ENCODE data around the gene VPS16. TPM values are rescaled to one million over a fixed set of nuclear protein-coding genes. Genes with fewer than 3 reads are reported as not detected.

VPS16 gene
- total and polyA plus RNA-seq, 2 experiments from 2014 or later, result 24.2 to 35.2 TPM

- H3F3A ChIP-seq (ENCODE audit: insufficient read depth), result peaks cover 26% of the 10 kb centered on the region
- no peaks in the 10 kb centered on the region for H4K20me1 ChIP-seq (ENCODE audit: insufficient read depth)
- TF ChIP-seq EZH2phosphoT487 (IDR thresholded peaks at IDR 0.05; ENCODE audit: insufficient read depth, low read depth), result no peak
- TF ChIP-seq EZH2 (IDR thresholded peaks at IDR 0.05; ENCODE audit: insufficient read depth, poor library complexity, severe bottlenecking), result no peak
- H3K9me3 ChIP-seq (ENCODE audit: low read depth), result no peaks in the 10 kb centered on the region
- H2AFZ ChIP-seq, result peak overlapping the region; percentile 12; the same call in 1 of the 2 replicates
- no peaks in the 10 kb centered on the region for H3K36me3 ChIP-seq (ENCODE audit: low read depth)
- peaks cover 26% of the 10 kb centered on the region for H3K79me2 ChIP-seq (ENCODE audit: insufficient read depth)
- no peak overlapping the region for H3K9ac ChIP-seq
- H3K27ac ChIP-seq, result peak overlapping the region; percentile 17; the same call in 1 of the 2 replicates
- H3K4me1 ChIP-seq (ENCODE audit: insufficient read depth), result peaks cover 14% of the 10 kb centered on the region
- no peaks in the 10 kb centered on the region for H3K27me3 ChIP-seq (replicated peaks; ENCODE audit: insufficient read depth)
- WGBS, 2 experiments (ENCODE audit: low coverage in 1 of 2, low lambda C conversion rate in 2 of 2, missing lambda C conversion rate in 2 of 2), result 18 to 20% methylated on average over 2 of the region's 2 CpGs
- peak; percentile 50 for DNase-seq
- peak overlapping the region; percentile 85 for H3K4me2 ChIP-seq (ENCODE audit: unreplicated experiment)
- H3K9me2 ChIP-seq (ENCODE audit: insufficient read depth), result no peaks in the 10 kb centered on the region
- H3K4me3 ChIP-seq, result no peak overlapping the region
- in situ Hi-C loops (cut with MboI), result no loop called here
Observed at GRCh38 chr20:2871111-2871465, 30.5 kb downstream of the VPS16 start.

DNA sequence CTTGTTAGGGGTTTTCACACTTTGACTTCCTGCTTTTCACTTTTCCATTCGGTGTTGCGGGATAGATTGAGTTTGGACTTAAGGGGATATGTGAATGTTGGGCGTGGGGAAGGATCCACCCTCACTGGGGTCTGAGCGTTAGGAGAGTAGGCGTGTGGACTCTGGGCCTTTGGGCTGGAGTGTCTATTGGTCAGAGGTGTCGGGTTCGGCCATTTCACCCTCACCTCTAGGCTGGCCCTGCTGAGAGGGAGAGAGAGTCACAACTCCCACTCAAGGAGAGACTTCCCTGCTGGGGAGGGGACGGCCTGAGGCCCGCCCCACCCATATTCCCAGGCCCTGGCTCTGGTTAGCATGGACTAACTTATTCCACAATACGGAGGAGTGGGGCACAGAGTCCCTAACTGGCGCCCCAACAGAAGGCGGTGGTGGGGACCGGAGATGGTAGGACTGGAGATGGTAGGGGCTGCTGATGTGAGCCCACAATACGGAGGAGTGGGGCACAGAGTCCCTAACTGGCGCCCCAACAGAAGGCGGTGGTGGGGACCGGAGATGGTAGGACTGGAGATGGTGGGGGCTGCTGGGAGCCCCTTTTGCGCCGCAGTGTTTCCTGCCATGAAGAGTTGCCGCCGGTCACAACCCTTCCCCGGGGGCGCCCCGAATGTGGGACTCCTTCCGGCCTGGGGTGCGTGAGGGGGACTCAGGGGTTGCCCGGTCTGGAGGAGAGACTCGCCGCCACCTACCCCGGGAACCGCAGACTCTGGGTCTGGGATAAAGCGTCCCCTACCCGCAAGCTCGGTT lies 31.3 kb downstream of the VPS16 start:
- Histone ChIP-seq H2AFZ (peak overlapping the region; percentile 80), H3K27ac (no peak overlapping the region), H3F3A (ENCODE audit: insufficient read depth) (peaks cover 26% of the 10 kb centered on the region), H3K9me3 (ENCODE audit: low read depth) (no peaks in the 10 kb centered on the region), H3K4me2 (ENCODE audit: unreplicated experiment) (peak overlapping the region; percentile 79), H4K20me1 (ENCODE audit: insufficient read depth) (no peaks in the 10 kb centered on the region), H3K36me3 (ENCODE audit: low read depth) (no peaks in the 10 kb centered on the region), H3K79me2 (ENCODE audit: insufficient read depth) (peaks cover 33% of the 10 kb centered on the region), H3K9ac (peak overlapping the region; percentile 86), H3K27me3 (replicated peaks; ENCODE audit: insufficient read depth) (no peaks in the 10 kb centered on the region), H3K4me3 (peak overlapping the region; percentile 88), H3K9me2 (ENCODE audit: insufficient read depth) (no peaks in the 10 kb centered on the region), H3K4me1 (ENCODE audit: insufficient read depth) (peaks cover 14% of the 10 kb centered on the region)
- DNase-seq, result no peak
- in situ Hi-C loops (cut with MboI), result no loop called here
- TF ChIP-seq EZH2 (IDR thresholded peaks at IDR 0.05; ENCODE audit: insufficient read depth, poor library complexity, severe bottlenecking) (no peak), EZH2phosphoT487 (IDR thresholded peaks at IDR 0.05; ENCODE audit: insufficient read depth, low read depth) (no peak)
- 27 to 33% methylated on average over 28 to 32 of the region's 34 CpGs for WGBS, 2 experiments (ENCODE audit: low coverage in 1 of 2, low lambda C conversion rate in 2 of 2, missing lambda C conversion rate in 2 of 2)

- in situ Hi-C loops (cut with MboI), result no loop called here
- 2 to 3% methylated on average over 46 to 47 of the region's 49 CpGs for WGBS, 2 experiments (ENCODE audit: low coverage in 1 of 2, low lambda C conversion rate in 2 of 2, missing lambda C conversion rate in 2 of 2)
Observed at GRCh38 chr20:2872459-2873009, 32.0 kb downstream of the VPS16 start.

DNA sequence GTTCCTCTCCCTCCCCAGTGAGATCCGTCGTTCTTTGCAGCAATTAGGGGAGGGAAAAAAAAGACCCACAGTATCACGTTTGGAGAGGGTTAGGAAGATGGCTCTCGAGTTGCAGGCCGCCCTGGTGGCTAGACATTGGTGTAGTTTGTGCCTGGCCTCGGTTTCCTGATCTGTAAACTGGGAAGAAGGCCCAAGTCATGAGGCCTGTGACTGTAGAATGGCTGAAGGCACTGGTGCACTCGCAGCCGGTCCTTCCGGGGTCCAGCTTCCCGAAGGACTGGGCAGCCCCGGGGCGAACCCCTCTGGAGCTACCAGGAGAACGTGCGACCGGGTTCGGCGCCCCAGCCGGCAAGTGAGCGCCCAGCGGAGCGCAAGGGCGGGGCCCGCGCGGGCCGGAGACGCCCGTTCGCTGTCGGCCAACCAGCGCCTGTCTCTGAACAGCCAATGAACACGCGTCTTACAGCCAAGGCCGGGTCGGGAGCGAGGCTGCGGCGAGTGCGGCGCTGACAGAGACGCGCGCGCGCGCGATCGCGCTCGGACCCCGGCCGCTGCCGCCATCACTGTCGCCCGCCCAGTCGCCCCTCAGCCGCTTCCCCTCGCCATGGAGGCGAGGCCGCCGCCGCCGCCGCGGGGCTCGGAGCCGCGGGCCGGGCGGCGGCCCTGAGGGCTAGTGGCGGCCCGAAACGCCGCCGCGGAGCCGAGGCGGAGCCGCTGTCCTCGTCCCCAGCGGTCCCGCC lies 32.6 kb downstream of the VPS16 start, which contains the start of gene PTPRA:
PTPRA (plus strand) TSS at position 472 of the 737 bp plus-strand sequence. CDS start 90,797 bp downstream, outside the sequence.
- no peaks in the 10 kb centered on the region for H4K20me1 ChIP-seq (ENCODE audit: insufficient read depth)
- WGBS, 2 experiments (ENCODE audit: low coverage in 1 of 2, low lambda C conversion rate in 2 of 2, missing lambda C conversion rate in 2 of 2), result 0 to 1% methylated on average over 63 to 68 of the region's 83 CpGs
- H3K4me1 ChIP-seq (ENCODE audit: insufficient read depth), result peaks cover 14% of the 10 kb centered on the region
- peak within 1 kb of the TSS; percentile 80 for H2AFZ ChIP-seq
- in situ Hi-C loops (cut with MboI), result no loop called here
- no peaks in the 10 kb centered on the region for H3K36me3 ChIP-seq (ENCODE audit: low read depth)
- H3F3A ChIP-seq (ENCODE audit: insufficient read depth), result peaks cover 29% of the 10 kb centered on the region
- peak within 1 kb of the TSS; percentile 16; the same call in 1 of the 2 replicates for H3K27ac ChIP-seq
- DNase-seq, result peak; percentile 96
- no peaks in the 10 kb centered on the region for H3K9me3 ChIP-seq (ENCODE audit: low read depth)
- H3K9ac ChIP-seq, result peak within 1 kb of the TSS; percentile 86
- no peaks in the 10 kb centered on the region for H3K9me2 ChIP-seq (ENCODE audit: insufficient read depth)
- no peak for TF ChIP-seq EZH2phosphoT487 (IDR thresholded peaks at IDR 0.05; ENCODE audit: insufficient read depth, low read depth)
- TF ChIP-seq EZH2 (IDR thresholded peaks at IDR 0.05; ENCODE audit: insufficient read depth, poor library complexity, severe bottlenecking), result no peak
- H3K4me3 ChIP-seq, result peak within 1 kb of the TSS; percentile 88
- H3K4me2 ChIP-seq (ENCODE audit: unreplicated experiment), result peak within 1 kb of the TSS; percentile 84
- peaks cover 47% of the 10 kb centered on the region for H3K79me2 ChIP-seq (ENCODE audit: insufficient read depth)
- no peaks in the 10 kb centered on the region for H3K27me3 ChIP-seq (replicated peaks; ENCODE audit: insufficient read depth)

More at GRCh38 chr20:2872459-2873009, 32.0 kb downstream of the VPS16 start:
- peak; percentile 76 for DNase-seq
- Histone ChIP-seq H3K9me3 (ENCODE audit: low read depth) (no peaks in the 10 kb centered on the region), H3K4me3 (peak overlapping the region; percentile 88), H4K20me1 (ENCODE audit: insufficient read depth) (no peaks in the 10 kb centered on the region), H3K79me2 (ENCODE audit: insufficient read depth) (peaks cover 40% of the 10 kb centered on the region), H3K9me2 (ENCODE audit: insufficient read depth) (no peaks in the 10 kb centered on the region), H3K4me1 (ENCODE audit: insufficient read depth) (peaks cover 14% of the 10 kb centered on the region), H3K9ac (peak overlapping the region; percentile 86), H3K27me3 (replicated peaks; ENCODE audit: insufficient read depth) (no peaks in the 10 kb centered on the region), H3F3A (ENCODE audit: insufficient read depth) (peaks cover 26% of the 10 kb centered on the region), H2AFZ (peak overlapping the region; percentile 80), H3K36me3 (ENCODE audit: low read depth) (no peaks in the 10 kb centered on the region), H3K27ac (no peak overlapping the region), H3K4me2 (ENCODE audit: unreplicated experiment) (peak overlapping the region; percentile 79)
- TF ChIP-seq EZH2phosphoT487 (IDR thresholded peaks at IDR 0.05; ENCODE audit: insufficient read depth, low read depth), result no peak
- TF ChIP-seq EZH2 (IDR thresholded peaks at IDR 0.05; ENCODE audit: insufficient read depth, poor library complexity, severe bottlenecking), result no peak
